Activated CD4-positive, alpha-beta T cell treated with anti-CD3 and anti-CD28 coated beads, Interleukin-2, amount 50 U/mL, for 4 hours (primary cell): ENCODE measurements around the gene FAM3D.

Experiments
- DNase-seq, 2 experiments: peaks; one replicate each; pipeline ENCODE4 v3.0.0-alpha.2; 2020

Gene FAM3D

GRCh38 chr3:58588030-58588614 lies 78.5 kb downstream of the FAM3D start:
- DNase-seq, result no peak

GRCh38 chr3:58586776-58587192 lies 79.8 kb downstream of the FAM3D start:
- DNase-seq, result no peak

- no peak for DNase-seq
Measured at GRCh38 chr3:58585994-58586393, 80.6 kb downstream of the FAM3D start.

GRCh38 chr3:58585005-58585786 lies 81.4 kb downstream of the FAM3D start:
- DNase-seq, result peak; percentile 33 to 42

GRCh38 chr3:58584690-58585004 lies 81.9 kb downstream of the FAM3D start:
- no peak for DNase-seq
